B cell (primary cell): ENCODE measurements around the gene C6orf52. TPM values are rescaled to one million over a fixed set of nuclear protein-coding genes. Genes with fewer than 3 reads are reported as not detected.
A peak's percentile ranks its signal among the peaks of the same experiment; 100 is the strongest.

Experiments
- ATAC-seq: fragments of 200-7000 bp; cut with Tn5 transposase; one replicate; pipeline ENCODE4 v1.10.0; 2021; ENCODE audit warnings: low read depth, mild to moderate bottlenecking, moderate number of reproducible peaks, moderate library complexity
- CTCF ChIA-PET: fragments of 350-600 bp; sonication (Branson Sonifier 250); formaldehyde crosslinking; loops from one replicate; lab custom pipeline; 2021; ENCODE audit warnings: antibody characterized with exemption, inconsistent platforms; lab: Charles Lee
- POLR2A ChIA-PET: fragments of 350-600 bp; sonication (Branson Sonifier 250); formaldehyde crosslinking; loops from one replicate; lab custom pipeline; 2021; ENCODE audit warnings: antibody characterized with exemption; lab: Charles Lee
- DNase-seq: peaks from one replicate; pipeline ENCODE4 v3.0.0; 2013
- H2AFZ ChIP-seq: 2 replicates; pipeline ENCODE4 v1.6.1; 2012; ENCODE audit warnings: mild to moderate bottlenecking, low read depth, low read length; ENCODE audit not compliant: insufficient read depth, poor library complexity, severe bottlenecking
- H3K27ac ChIP-seq, 2 donors: 1 replicate in 1 of 2; 2 replicates in 1 of 2; pipeline ENCODE4 v1.5.1; 2012 to 2013; ENCODE audit warnings: low read length in 2 of 2, mild to moderate bottlenecking in 2 of 2, moderate library complexity in 1 of 2
- H3K27me3 ChIP-seq, 4 experiments: fragments of 200-600 bp in 1 of 4; sonication (generic) in 1 of 4; replicated peaks in 1 of 4; 1 replicate in 2 of 4; 2 replicates in 2 of 4; pipeline versions ENCODE4 v1.6.1 to v1.7.0; 2013 to 2016; ENCODE audit warnings: low read length in 3 of 4, mild to moderate bottlenecking in 2 of 4, mixed read lengths in 1 of 4, moderate library complexity in 1 of 4; ENCODE audit not compliant: insufficient read depth in 4 of 4, control insufficient read depth in 3 of 4; ENCODE audit errors: control extremely low read depth in 1 of 4
- H3K36me3 ChIP-seq, 2 experiments: replicated peaks in 1 of 2; 1 replicate in 1 of 2; 2 replicates in 1 of 2; pipeline versions ENCODE4 v1.6.1 to v1.7.1; 2013; ENCODE audit warnings: low read length in 1 of 2; ENCODE audit not compliant: insufficient read depth in 2 of 2, control insufficient read depth in 1 of 2; ENCODE audit errors: control extremely low read depth in 1 of 2, extremely low read depth in 1 of 2
- H3K4me1 ChIP-seq, 2 donors: fragments of 200-600 bp in 1 of 2; sonication (generic) in 1 of 2; 1 replicate in 1 of 2; 2 replicates in 1 of 2; pipeline versions ENCODE4 v1.5.1 to v1.6.1; 2013 to 2017; ENCODE audit warnings: low read length in 2 of 2; ENCODE audit not compliant: control insufficient read depth in 2 of 2, insufficient read depth in 2 of 2
- H3K4me2 ChIP-seq: replicated peaks from 2 replicates; pipeline ENCODE3; 2012; ENCODE audit warnings: mild to moderate bottlenecking, low read depth, low read length; ENCODE audit not compliant: poor library complexity, severe bottlenecking
- H3K4me3 ChIP-seq, 5 experiments: fragments of 200-600 bp in 1 of 5; sonication (generic) in 1 of 5; 1 replicate in 3 of 5; 2 replicates in 2 of 5; pipeline versions ENCODE4 v1.5.1 to v1.7.0; 2011 to 2016; ENCODE audit warnings: low read length in 4 of 5, mild to moderate bottlenecking in 4 of 5, low read depth in 2 of 5, control low read depth in 1 of 5, moderate library complexity in 1 of 5; ENCODE audit not compliant: insufficient read depth in 1 of 5; ENCODE audit errors: control extremely low read depth in 1 of 5, extremely low read depth in 1 of 5
- H3K79me2 ChIP-seq: fragments of 200-600 bp; sonication (generic); one replicate; pipeline ENCODE4 v1.6.0; 2016; ENCODE audit warnings: low read length; ENCODE audit not compliant: control insufficient read depth, insufficient read depth
- H3K9ac ChIP-seq: fragments of 200-600 bp; sonication (generic); 2 replicates; pipeline ENCODE4 v1.6.1; 2017; ENCODE audit warnings: mild to moderate bottlenecking, low read length, moderate library complexity
- H3K9me3 ChIP-seq, 3 donors: one replicate each; pipeline versions ENCODE4 v1.6.1 to v1.7.1; 2013; ENCODE audit warnings: low read length in 2 of 3; ENCODE audit not compliant: control insufficient read depth in 2 of 3, insufficient read depth in 1 of 3; ENCODE audit errors: control extremely low read depth in 1 of 3
- H4K20me1 ChIP-seq: 2 replicates; pipeline ENCODE4 v1.6.0; 2012; ENCODE audit warnings: mild to moderate bottlenecking, low read length; ENCODE audit not compliant: insufficient read depth, control insufficient read depth, poor library complexity, severe bottlenecking
- H3K27ac Mint-ChIP-seq: one replicate; pipeline ENCODE4 v1.8.0; 2021; ENCODE audit warnings: mixed read lengths
- H3K27me3 Mint-ChIP-seq: one replicate; pipeline ENCODE4 v1.8.0; 2021; ENCODE audit warnings: mixed read lengths
- H3K4me1 Mint-ChIP-seq: one replicate; pipeline ENCODE4 v1.8.0; 2021; ENCODE audit warnings: mixed read lengths
- H3K4me3 Mint-ChIP-seq: one replicate; pipeline ENCODE4 v1.8.0; 2021; ENCODE audit warnings: mixed read lengths
- H3K9me3 Mint-ChIP-seq: one replicate; pipeline ENCODE4 v1.8.0; 2022; ENCODE audit warnings: mixed read lengths; ENCODE audit not compliant: insufficient read depth
- EZH2 ChIP-seq: IDR thresholded peaks from 2 replicates; pipeline ENCODE4 v1.6.1; 2012; ENCODE audit warnings: borderline replicate concordance, low read depth, mild to moderate bottlenecking, moderate library complexity, low read length; ENCODE audit not compliant: insufficient read depth, poor library complexity, severe bottlenecking
- WGBS: methylation state at CpG from one replicate; pipeline ENCODE4 v1.1.5; 2013; ENCODE audit warnings: missing lambda C conversion rate; ENCODE audit not compliant: insufficient coverage; 5-methylcytosine and 5-hydroxymethylcytosine counted together
- intact Hi-C: fragments of 100-400 bp; cut with micrococcal nuclease; formaldehyde crosslinking; loops from one replicate; pipeline ENCODE4 v1.10.0; 2022
- polyA plus RNA-seq: library from polyadenylated mRNA; depleted of rRNA; stranded (reverse); fragments of >200 nt; gene quantifications from 2 replicates; pipeline ENCODE4 v1.2.3, GENCODE V29; 2012
- total RNA-seq, 2 donors: library from RNA; stranded (reverse); fragments of 120-200 nt in 1 of 2; gene quantifications; 1 replicate in 1 of 2; 2 replicates in 1 of 2; pipeline versions ENCODE4 v1.2.3 to v1.2.4, GENCODE V29; 2013 to 2022
- TF ChIP-seq, protein P1 (sequence below): fragments of 200-600 bp; IDR thresholded peaks from one replicate; pipeline ENCODE4 v1.8.0; 2022; ENCODE audit warnings: antibody characterized with exemption, mild to moderate bottlenecking

C6orf52 gene
- total and polyA plus RNA-seq, 2 donors (not counting 1 experiment from before 2014, with no cell fraction given) = 0.51 to 1.2 TPM

DNA sequence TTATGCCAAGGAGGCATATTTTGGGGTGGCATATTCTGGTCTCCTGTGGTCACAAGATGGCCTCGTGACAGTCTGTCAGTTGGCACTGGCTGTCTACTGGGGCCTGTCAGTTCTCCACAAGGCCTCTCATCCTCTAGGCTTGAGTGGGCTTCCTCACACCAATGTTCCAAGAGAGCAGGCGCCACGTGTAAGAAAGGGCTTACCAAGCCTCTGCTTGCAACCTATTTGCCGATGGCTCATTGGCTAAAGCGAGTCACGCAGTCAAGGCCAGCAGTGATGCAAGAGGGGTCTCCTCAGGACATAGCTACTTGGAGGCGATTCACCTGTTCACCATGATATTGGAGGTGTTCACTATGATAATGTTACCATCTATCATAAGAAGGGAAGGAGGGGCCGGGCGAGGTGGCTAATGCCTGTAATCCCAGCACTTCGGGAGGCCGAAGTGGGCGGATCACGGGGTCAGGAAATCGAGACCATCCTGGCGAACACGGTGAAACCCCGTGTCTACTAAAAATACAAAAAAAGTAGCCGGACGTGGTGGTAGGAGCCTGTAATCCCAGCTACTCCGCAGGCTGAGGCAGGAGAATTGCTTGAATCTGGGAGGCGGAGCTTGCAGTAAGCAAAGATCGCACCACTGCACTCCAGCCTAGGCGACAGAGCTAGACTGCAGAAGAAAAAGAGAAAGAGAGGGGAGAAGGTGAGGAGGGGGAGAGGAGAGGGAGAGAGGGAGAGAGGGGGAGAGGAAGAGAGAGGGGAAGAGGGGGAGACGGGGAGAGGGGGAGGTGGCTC lies 35.3 kb downstream of the C6orf52 start:
- CTCF ChIA-PET = interaction anchor here (1.1 kb wide), 1 partner anchor 149 kb away, joined by 3 read pairs; no protein-coding TSS in a partner anchor
- WGBS = 92% methylated on average over 19 of the region's 24 CpGs
- intact Hi-C loops = no loop called here
- Histone ChIP-seq H3K79me2 (no peaks in the 10 kb centered on the region), H3K4me1 (peaks cover 7 to 10% of the 10 kb centered on the region in 2 donors), H3K27ac (no peak overlapping the region), H4K20me1 (no peaks in the 10 kb centered on the region), H3K9ac (peak overlapping the region; percentile 39), H3K27me3 (peaks cover 0 to 21% (median 5%) of the 10 kb centered on the region in 4 experiments), H3K36me3 (no peaks in the 10 kb centered on the region), H3K9me3 (no peaks in the 10 kb centered on the region), H3K4me3 (peak overlapping the region in 4 of 5 experiments; percentile 17 to 57 (median 35)), H2AFZ (peak overlapping the region; percentile 42), H3K4me2 (peak overlapping the region; percentile 47)
- peaks cover 12% of the 10 kb centered on the region for H3K4me1 Mint-ChIP-seq
- POLR2A ChIA-PET = interaction anchor here (0.6 to 0.7 kb wide), 2 partner anchors 36 to 45 kb away, joined by 3 read pairs; partner anchors contain the start of genes C6orf52 and PAK1IP1
- no peaks in the 10 kb centered on the region for H3K9me3 Mint-ChIP-seq
- TF ChIP-seq EZH2 = no peak
- TF ChIP-seq, protein P1, sequence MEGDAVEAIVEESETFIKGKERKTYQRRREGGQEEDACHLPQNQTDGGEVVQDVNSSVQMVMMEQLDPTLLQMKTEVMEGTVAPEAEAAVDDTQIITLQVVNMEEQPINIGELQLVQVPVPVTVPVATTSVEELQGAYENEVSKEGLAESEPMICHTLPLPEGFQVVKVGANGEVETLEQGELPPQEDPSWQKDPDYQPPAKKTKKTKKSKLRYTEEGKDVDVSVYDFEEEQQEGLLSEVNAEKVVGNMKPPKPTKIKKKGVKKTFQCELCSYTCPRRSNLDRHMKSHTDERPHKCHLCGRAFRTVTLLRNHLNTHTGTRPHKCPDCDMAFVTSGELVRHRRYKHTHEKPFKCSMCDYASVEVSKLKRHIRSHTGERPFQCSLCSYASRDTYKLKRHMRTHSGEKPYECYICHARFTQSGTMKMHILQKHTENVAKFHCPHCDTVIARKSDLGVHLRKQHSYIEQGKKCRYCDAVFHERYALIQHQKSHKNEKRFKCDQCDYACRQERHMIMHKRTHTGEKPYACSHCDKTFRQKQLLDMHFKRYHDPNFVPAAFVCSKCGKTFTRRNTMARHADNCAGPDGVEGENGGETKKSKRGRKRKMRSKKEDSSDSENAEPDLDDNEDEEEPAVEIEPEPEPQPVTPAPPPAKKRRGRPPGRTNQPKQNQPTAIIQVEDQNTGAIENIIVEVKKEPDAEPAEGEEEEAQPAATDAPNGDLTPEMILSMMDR = no peak
- H3K4me3 Mint-ChIP-seq = peak overlapping the region; percentile 53
- no peak overlapping the region for H3K27ac Mint-ChIP-seq
- no peak for DNase-seq
- no peak for ATAC-seq
- H3K27me3 Mint-ChIP-seq = peaks cover 21% of the 10 kb centered on the region

DNA sequence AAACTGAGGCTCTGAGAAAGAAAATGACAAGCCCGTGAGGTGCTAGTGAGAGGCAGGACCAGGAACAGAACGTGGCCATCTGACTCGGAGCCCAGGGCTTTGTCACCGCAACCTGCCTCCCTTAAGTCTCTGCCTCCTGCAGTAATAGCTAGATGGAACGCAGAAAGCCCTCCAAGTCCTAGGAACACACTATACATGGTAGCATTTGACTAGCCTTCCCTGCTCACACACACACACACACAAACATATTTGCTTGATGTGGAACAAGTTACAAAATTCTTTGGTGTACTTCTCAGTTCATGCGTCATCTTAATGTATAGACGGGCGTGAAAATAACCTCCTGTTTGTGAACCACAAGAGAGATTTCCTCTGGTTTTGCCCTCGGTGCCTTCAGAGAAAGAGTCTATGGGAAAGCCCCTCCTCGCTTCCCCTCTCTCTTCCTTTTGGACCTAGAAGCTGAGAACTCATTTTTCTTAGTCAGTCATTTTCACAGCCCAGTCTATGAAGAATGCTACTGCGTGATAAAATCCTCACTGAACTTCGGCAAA lies 38.8 kb downstream of the C6orf52 start:
- TF ChIP-seq, protein P1 = no peak
- TF ChIP-seq EZH2 = no peak
- Histone ChIP-seq H3K79me2 (no peaks in the 10 kb centered on the region), H3K9me3 (no peaks in the 10 kb centered on the region), H3K36me3 (no peaks in the 10 kb centered on the region), H4K20me1 (no peaks in the 10 kb centered on the region), H3K4me3 (no peak overlapping the region), H3K27ac (no peak overlapping the region), H3K27me3 (peaks cover 0 to 21% (median 5%) of the 10 kb centered on the region in 4 experiments), H3K9ac (no peak overlapping the region), H3K4me1 (peaks cover 7 to 10% of the 10 kb centered on the region in 2 donors), H3K4me2 (peak overlapping the region; percentile 33), H2AFZ (peak overlapping the region; percentile 7)
- intact Hi-C loops = no loop called here
- 20% methylated on average over 9 of the region's 12 CpGs for WGBS
- no peak overlapping the region for H3K4me3 Mint-ChIP-seq
- H3K27me3 Mint-ChIP-seq = peaks cover 24% of the 10 kb centered on the region
- peaks cover 11% of the 10 kb centered on the region for H3K4me1 Mint-ChIP-seq
- no peak for ATAC-seq
- POLR2A ChIA-PET = no interaction called here
- no peak overlapping the region for H3K27ac Mint-ChIP-seq
- CTCF ChIA-PET = no interaction called here
- peak; percentile 21 for DNase-seq
- H3K9me3 Mint-ChIP-seq = no peaks in the 10 kb centered on the region
